Neutrophil (primary cell): Measurements from ENCODE around the gene RASD2.
A peak's percentile ranks its signal among the peaks of the same experiment; 100 is the strongest.

ENCODE experiments used
- H3K27ac ChIP-seq: fragments of 200-600 bp; sonication (generic); 2 replicates; pipeline ENCODE4 v1.5.1; 2016; ENCODE audit warnings: mild to moderate bottlenecking, moderate library complexity
- H3K27me3 ChIP-seq: fragments of 200-600 bp; sonication (generic); 2 replicates; pipeline ENCODE4 v1.6.0; 2016; ENCODE audit warnings: mild to moderate bottlenecking
- H3K36me3 ChIP-seq: fragments of 200-600 bp; sonication (generic); 2 replicates; pipeline ENCODE4 v1.5.1; 2017
- H3K4me1 ChIP-seq, 2 experiments: fragments of 200-600 bp in 1 of 2; sonication (generic) in 1 of 2; 1 replicate in 1 of 2; 2 replicates in 1 of 2; pipeline versions ENCODE4 v1.5.1 to v1.6.1; 2013 to 2016; ENCODE audit warnings: low read depth in 1 of 2, low read length in 1 of 2, mild to moderate bottlenecking in 1 of 2, moderate library complexity in 1 of 2; ENCODE audit not compliant: control insufficient read depth in 1 of 2, insufficient read depth in 1 of 2
- H3K4me3 ChIP-seq, 2 experiments: fragments of 200-600 bp in 1 of 2; sonication (generic) in 1 of 2; 1 replicate in 1 of 2; 2 replicates in 1 of 2; pipeline ENCODE4 v1.5.1; 2013 to 2016; ENCODE audit warnings: low read depth in 1 of 2, low read length in 1 of 2, mild to moderate bottlenecking in 1 of 2, moderate library complexity in 1 of 2
- H3K9me3 ChIP-seq: fragments of 200-600 bp; sonication (generic); 2 replicates; pipeline ENCODE4 v1.5.1; 2016
- CTCF ChIP-seq: fragments of 200-600 bp; sonication (generic); IDR thresholded peaks from 2 replicates; pipeline ENCODE4 v1.5.1; 2016; ENCODE audit warnings: antibody characterized with exemption

RASD2 gene

GRCh38 chr22:35533365-35534029 is 7.1 kb upstream of the RASD2 start:
- TF ChIP-seq CTCF = no peak
- no peaks in the 10 kb centered on the region for H3K36me3 ChIP-seq
- no peak overlapping the region for H3K27ac ChIP-seq
- no peaks in the 10 kb centered on the region for H3K9me3 ChIP-seq
- H3K4me3 ChIP-seq = no peak overlapping the region
- H3K27me3 ChIP-seq = peaks cover 18% of the 10 kb centered on the region
- no peaks in the 10 kb centered on the region for H3K4me1 ChIP-seq

DNA sequence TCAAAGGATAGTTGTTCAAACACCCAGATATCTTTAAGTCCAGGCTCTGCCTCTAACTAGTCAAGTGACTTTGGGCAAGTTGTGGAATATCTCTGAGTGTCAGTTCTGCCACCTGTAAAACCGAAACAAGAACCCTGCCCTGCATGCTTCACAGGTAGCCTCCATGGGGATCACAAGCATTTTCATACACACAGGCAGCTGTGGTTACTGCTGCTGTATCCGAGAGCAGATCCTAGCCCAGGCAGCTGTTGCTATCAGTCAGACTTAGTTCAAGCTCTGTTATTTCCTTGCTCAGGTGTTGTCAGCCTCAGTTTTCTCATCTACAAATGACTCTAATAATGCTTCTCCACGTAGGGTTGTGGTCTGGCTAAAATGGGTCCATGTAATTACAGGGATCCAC is 6.5 kb upstream of the RASD2 start:
- H3K4me3 ChIP-seq = no peak overlapping the region
- no peaks in the 10 kb centered on the region for H3K4me1 ChIP-seq
- no peaks in the 10 kb centered on the region for H3K9me3 ChIP-seq
- no peak for TF ChIP-seq CTCF
- H3K36me3 ChIP-seq = no peaks in the 10 kb centered on the region
- peaks cover 24% of the 10 kb centered on the region for H3K27me3 ChIP-seq
- no peak overlapping the region for H3K27ac ChIP-seq

- Histone ChIP-seq H3K27ac (no peak overlapping the region), H3K9me3 (no peaks in the 10 kb centered on the region)
Observed at GRCh38 chr22:35537232-35537631, 3.4 kb upstream of the RASD2 start.

GRCh38 chr22:35538801-35539321 is 1.8 kb upstream of the RASD2 start:
- no peaks in the 10 kb centered on the region for H3K9me3 ChIP-seq
- H3K4me1 ChIP-seq = peaks cover 4 to 5% of the 10 kb centered on the region in 2 experiments
- peaks cover 72% of the 10 kb centered on the region for H3K27me3 ChIP-seq
- no peak overlapping the region for H3K4me3 ChIP-seq
- no peak for TF ChIP-seq CTCF
- no peak overlapping the region for H3K27ac ChIP-seq
- H3K36me3 ChIP-seq = no peaks in the 10 kb centered on the region

More at GRCh38 chr22:35537232-35537631, 3.4 kb upstream of the RASD2 start:
- Histone ChIP-seq H3K4me3 (no peak overlapping the region), H3K4me1 (peaks cover 4 to 5% of the 10 kb centered on the region in 2 experiments), H3K27me3 (peaks cover 56% of the 10 kb centered on the region), H3K36me3 (no peaks in the 10 kb centered on the region)
- TF ChIP-seq CTCF = no peak

DNA sequence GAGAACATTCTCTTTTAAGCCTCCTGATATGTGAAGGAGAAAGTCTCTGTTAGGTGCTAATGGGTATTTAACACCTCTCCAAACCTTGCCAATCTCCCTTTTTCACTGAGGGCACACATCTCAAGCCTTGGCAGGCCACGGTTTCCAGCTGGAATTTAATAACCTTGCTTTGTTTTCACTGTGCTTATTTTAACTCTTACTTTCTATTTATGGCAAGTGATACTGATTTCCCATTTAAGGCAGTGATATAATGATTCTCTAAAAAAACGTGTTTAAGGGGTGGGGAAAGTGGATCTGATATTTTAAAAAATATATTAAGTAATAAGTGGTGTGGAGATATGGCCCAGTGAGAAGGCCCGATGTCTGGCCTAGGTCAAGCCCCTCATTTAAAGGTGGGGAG is 1.1 kb upstream of the RASD2 start:
- H3K27me3 ChIP-seq = peaks cover 78% of the 10 kb centered on the region
- H3K4me3 ChIP-seq = peak overlapping the region in 1 of 2 experiments; percentile 28
- no peaks in the 10 kb centered on the region for H3K9me3 ChIP-seq
- no peak for TF ChIP-seq CTCF
- peaks cover 4 to 5% of the 10 kb centered on the region in 2 experiments for H3K4me1 ChIP-seq
- H3K36me3 ChIP-seq = no peaks in the 10 kb centered on the region
- no peak overlapping the region for H3K27ac ChIP-seq
